ENCODE data around the gene TRIM31.

GRCh38 chr6:30063315-30063714 lies 49.6 kb downstream of the TRIM31 start:
- TF ChIP-seq POLR2A (IDR thresholded peaks at IDR 0.05): no peak
- TF ChIP-seq CTCF (IDR thresholded peaks at IDR 0.05): no peak
- TF ChIP-seq EP300 (IDR thresholded peaks at IDR 0.05): no peak
